ENCODE results near the gene PLCG1. TPM values are rescaled to one million over a fixed set of nuclear protein-coding genes. Genes with fewer than 3 reads are reported as not detected.

PLCG1 gene
- polyA plus RNA-seq, 2 of the 4 experiments (the other 2 are of a cell fraction) = 22.0 to 65.0 TPM

- H3K9me3 ChIP-seq = peaks cover 20% of the 10 kb centered on the region; the same call in 2 of the 3 replicates
- POLR2A ChIA-PET = no interaction called here
- TF ChIP-seq RFX5 (IDR thresholded peaks at IDR 0.05) = no peak
- TF ChIP-seq TFCP2L1 (CRISPR knock-in tag; IDR thresholded peaks at IDR 0.05) = no peak
- no peak for TF ChIP-seq GATA3 (IDR thresholded peaks at IDR 0.05; ENCODE audit: borderline replicate concordance)
- TF ChIP-seq EHMT2 (IDR thresholded peaks at IDR 0.05; ENCODE audit: low read depth) = no peak
- no peak for TF ChIP-seq POLR2AphosphoS2 (conservative IDR thresholded peaks at IDR 0.05; ENCODE audit: low read length)
- TF ChIP-seq BHLHE40 (IDR thresholded peaks at IDR 0.05; ENCODE audit: low read depth, low read length) = no peak
- TF ChIP-seq EP300 (IDR thresholded peaks at IDR 0.05) = no peak
- DNase-seq (ENCODE audit: low read depth in 1 of 2, low spot score in 1 of 2) (no peak), FAIRE-seq (no peak), ATAC-seq (no peak)
- CTCF ChIA-PET = interaction anchor here (0.6 to 4.4 kb wide), 5 partner anchors 9 to 138 kb away, joined by 3 to 16 read pairs (median 3); partner anchors contain the start of gene LPIN3
- H3K4me3 ChIP-seq = no peak overlapping the region
- no peak overlapping the region for H3K27ac ChIP-seq
- 82% methylated on average over 10 of the region's 10 CpGs for WGBS (ENCODE audit: missing lambda C conversion rate)
- no peaks in the 10 kb centered on the region for H3K4me1 ChIP-seq
- no peak overlapping the region for H3K4me2 ChIP-seq
Measured at GRCh38 chr20:41202426-41202825, 65.1 kb downstream of the PLCG1 start.

GRCh38 chr20:41203660-41204059 is 66.3 kb downstream of the PLCG1 start:
- CTCF ChIA-PET = interaction anchor here (0.7 to 4.4 kb wide), 5 partner anchors 9 to 136 kb away, joined by 3 to 16 read pairs (median 5); no protein-coding TSS in a partner anchor
- FAIRE-seq = no peak
- POLR2A ChIA-PET = no interaction called here
- no peak for DNase-seq (ENCODE audit: low read depth in 1 of 2, low spot score in 1 of 2)
- no peak overlapping the region for H3K27ac ChIP-seq
- no peak for TF ChIP-seq CHD2 (IDR thresholded peaks at IDR 0.05; ENCODE audit: low read length, partially characterized antibody)
- TF ChIP-seq CEBPB (IDR thresholded peaks at IDR 0.05) = no peak
- no peak for TF ChIP-seq CBX2 (IDR thresholded peaks at IDR 0.05; ENCODE audit: borderline replicate concordance, low read depth)
- no peak for TF ChIP-seq PBX3 (IDR thresholded peaks at IDR 0.05)
- TF ChIP-seq EP300 (IDR thresholded peaks at IDR 0.05) = no peak
- TF ChIP-seq HES2 (IDR thresholded peaks at IDR 0.05) = no peak
- TF ChIP-seq MAFK (IDR thresholded peaks at IDR 0.05; ENCODE audit: partially characterized antibody) = no peak
- no peak for TF ChIP-seq BHLHE40 (IDR thresholded peaks at IDR 0.05; ENCODE audit: low read depth, low read length)
- no peak for TF ChIP-seq NPAS2 (CRISPR knock-in tag; IDR thresholded peaks at IDR 0.05; ENCODE audit: borderline replicate concordance)
- TF ChIP-seq EHMT2 (IDR thresholded peaks at IDR 0.05; ENCODE audit: low read depth) = no peak
- TF ChIP-seq SREBF2 (IDR thresholded peaks at IDR 0.05) = no peak
- TF ChIP-seq POLR2AphosphoS2 (conservative IDR thresholded peaks at IDR 0.05; ENCODE audit: low read length) = no peak
- TF ChIP-seq ZC3H11A (IDR thresholded peaks at IDR 0.05) = no peak
- no peak for TF ChIP-seq RARB (CRISPR knock-in tag; IDR thresholded peaks at IDR 0.05)
- TF ChIP-seq GATA3 (IDR thresholded peaks at IDR 0.05; ENCODE audit: borderline replicate concordance) = no peak
- WGBS (ENCODE audit: missing lambda C conversion rate) = 78% methylated on average over 9 of the region's 9 CpGs
- H3K4me2 ChIP-seq = no peak overlapping the region
- H3K9me3 ChIP-seq = peaks cover 9% of the 10 kb centered on the region; the same call in 2 of the 3 replicates
- no peaks in the 10 kb centered on the region for H3K4me1 ChIP-seq
- no peak overlapping the region for H3K4me3 ChIP-seq
- ATAC-seq = no peak

GRCh38 chr20:41204304-41205265 is 67.2 kb downstream of the PLCG1 start:
- FAIRE-seq (no peak), ATAC-seq (no peak), DNase-seq (ENCODE audit: low read depth in 1 of 2, low spot score in 1 of 2) (no peak)
- Histone ChIP-seq H3K4me2 (no peak overlapping the region), H3K4me3 (no peak overlapping the region), H3K4me1 (no peaks in the 10 kb centered on the region), H3K27ac (no peak overlapping the region), H3K9me3 (0 out of 3 replicates have a peak, but pooled peaks cover 1% of the 10 kb centered on the region)
- WGBS (ENCODE audit: missing lambda C conversion rate) = 73% methylated on average over 7 of the region's 8 CpGs
- ChIA-PET POLR2A (no interaction called here), CTCF (interaction anchor here (1.2 to 4.4 kb wide), 3 partner anchors 28 to 133 kb away, joined by 5 to 16 read pairs (median 5); no protein-coding TSS in a partner anchor)
- TF ChIP-seq EP300 (IDR thresholded peaks at IDR 0.05) = no peak
- no peak for TF ChIP-seq FOXS1 (CRISPR knock-in tag; IDR thresholded peaks at IDR 0.05)
- TF ChIP-seq ZFP36 (IDR thresholded peaks at IDR 0.05; ENCODE audit: borderline replicate concordance, partially characterized antibody) = no peak
- no peak for TF ChIP-seq SREBF2 (IDR thresholded peaks at IDR 0.05)
- TF ChIP-seq CEBPB (IDR thresholded peaks at IDR 0.05) = no peak
- no peak for TF ChIP-seq RCOR1 (IDR thresholded peaks at IDR 0.05; ENCODE audit: low read depth, low read length)
- no peak for TF ChIP-seq MAFK (IDR thresholded peaks at IDR 0.05; ENCODE audit: partially characterized antibody)
- TF ChIP-seq NR3C1 (IDR thresholded peaks at IDR 0.05) = no peak
- TF ChIP-seq POLR2A (IDR thresholded peaks at IDR 0.05; ENCODE audit: low read length) = no peak
- TF ChIP-seq E2F6 (IDR thresholded peaks at IDR 0.05; ENCODE audit: borderline replicate concordance, low read depth) = no peak
- no peak for TF ChIP-seq HOXB5 (CRISPR knock-in tag; IDR thresholded peaks at IDR 0.05)
- TF ChIP-seq EHF (CRISPR knock-in tag; IDR thresholded peaks at IDR 0.05) = no peak
- TF ChIP-seq NFE2L2 (conservative IDR thresholded peaks at IDR 0.05; ENCODE audit: low read length) = no peak
- no peak for TF ChIP-seq HOXB13 (CRISPR knock-in tag; IDR thresholded peaks at IDR 0.05; ENCODE audit: low read depth)
- TF ChIP-seq POLR2AphosphoS2 (conservative IDR thresholded peaks at IDR 0.05; ENCODE audit: low read length) = no peak
- no peak for TF ChIP-seq USF2 (IDR thresholded peaks at IDR 0.05)
- TF ChIP-seq JUNB (IDR thresholded peaks at IDR 0.05) = no peak
- no peak for TF ChIP-seq KDM1A (IDR thresholded peaks at IDR 0.05; ENCODE audit: low read depth)
- TF ChIP-seq ZC3H11A (IDR thresholded peaks at IDR 0.05) = no peak
- TF ChIP-seq JUN (IDR thresholded peaks at IDR 0.05) = no peak
